Measurements from ENCODE around the gene RBKS.
"Not testable (repeated sequence)": the region's sequence is repeated elsewhere in the genome, so short reads cannot be mapped to it uniquely, and the experiment has no call there.

The RBKS gene

GRCh38 chr2:27870724-27871123 lies 19.5 kb downstream of the RBKS start:
- no peak for FAIRE-seq

GRCh38 chr2:27869763-27870162 lies 20.4 kb downstream of the RBKS start:
- FAIRE-seq = no peak

GRCh38 chr2:27866237-27866636 lies 23.9 kb downstream of the RBKS start:
- FAIRE-seq = no peak

GRCh38 chr2:27863955-27864354 lies 26.2 kb downstream of the RBKS start:
- FAIRE-seq = not testable (repeated sequence)

- no peak for FAIRE-seq
These were observed 27.0 kb downstream of the RBKS start for GRCh38 chr2:27863146-27863545.

- peak; percentile 25 for FAIRE-seq
These were observed 30.1 kb downstream of the RBKS start for GRCh38 chr2:27860111-27860510.

- no peak for FAIRE-seq
These were observed 32.6 kb downstream of the RBKS start for GRCh38 chr2:27857417-27858172.

GRCh38 chr2:27856956-27857355 lies 33.2 kb downstream of the RBKS start:
- no peak for FAIRE-seq

GRCh38 chr2:27856386-27856785 lies 33.8 kb downstream of the RBKS start:
- no peak for FAIRE-seq

- no peak for FAIRE-seq
These were observed 34.7 kb downstream of the RBKS start for GRCh38 chr2:27855476-27855875.

- FAIRE-seq = no peak
These were observed 35.8 kb downstream of the RBKS start for GRCh38 chr2:27854229-27854862.

- no peak for FAIRE-seq
These were observed 37.5 kb downstream of the RBKS start for GRCh38 chr2:27852691-27853090.

- FAIRE-seq = no peak
These were observed 40.5 kb downstream of the RBKS start for GRCh38 chr2:27849558-27850205.

GRCh38 chr2:27847333-27847732 lies 42.9 kb downstream of the RBKS start:
- no peak for FAIRE-seq

- no peak for FAIRE-seq
These were observed 45.3 kb downstream of the RBKS start for GRCh38 chr2:27844821-27845255.

GRCh38 chr2:27843992-27844391 lies 46.2 kb downstream of the RBKS start:
- FAIRE-seq = no peak

GRCh38 chr2:27842894-27843293 lies 47.3 kb downstream of the RBKS start:
- FAIRE-seq = no peak

GRCh38 chr2:27839022-27839618 lies 51.1 kb downstream of the RBKS start:
- FAIRE-seq = no peak

- FAIRE-seq = no peak
These were observed 51.7 kb downstream of the RBKS start for GRCh38 chr2:27838502-27838901.

GRCh38 chr2:27833931-27834330 lies 56.3 kb downstream of the RBKS start:
- no peak for FAIRE-seq

GRCh38 chr2:27832396-27832795 lies 57.8 kb downstream of the RBKS start:
- FAIRE-seq = no peak

- no peak for FAIRE-seq
These were observed 58.7 kb downstream of the RBKS start for GRCh38 chr2:27831279-27832050.

GRCh38 chr2:27830656-27831055 lies 59.5 kb downstream of the RBKS start:
- no peak for FAIRE-seq

All from G401.6 (cell line).